ENCODE measurements around the gene RAB18.

RAB18 gene

GRCh38 chr10:27530477-27530876, 26.4 kb downstream of the RAB18 start:
- Histone ChIP-seq H3K27me3 (ENCODE audit: insufficient read depth, low read length, poor library complexity, severe bottlenecking) (no peaks in the 10 kb centered on the region), H3K4me2 (ENCODE audit: low read depth, low read length, poor library complexity, severe bottlenecking) (no peak overlapping the region), H4K20me1 (ENCODE audit: insufficient read depth, low read length, poor library complexity, severe bottlenecking) (no peaks in the 10 kb centered on the region), H3K36me3 (ENCODE audit: insufficient read depth, low read length) (peaks cover 24% of the 10 kb centered on the region; the same call in 1 of the 2 replicates), H3K4me1 (ENCODE audit: insufficient read depth, low read length, poor library complexity, severe bottlenecking) (peaks cover 21% of the 10 kb centered on the region), H2AFZ (ENCODE audit: low read length) (no peak overlapping the region), H3F3A (ENCODE audit: low read depth) (no peaks in the 10 kb centered on the region), H3K9ac (ENCODE audit: low read depth, low read length, poor library complexity, severe bottlenecking) (no peak overlapping the region), H3K9me2 (replicated peaks; ENCODE audit: low read depth, low read length) (no peaks in the 10 kb centered on the region), H3K79me2 (ENCODE audit: insufficient read depth, low read length) (peaks cover 57% of the 10 kb centered on the region), H3K4me3 (ENCODE audit: low read length, poor library complexity, severe bottlenecking) (no peak overlapping the region), H3K9me3 (ENCODE audit: insufficient read depth, low read depth, low read length) (no peaks in the 10 kb centered on the region)
- no peak for TF ChIP-seq EZH2phosphoT487 (IDR thresholded peaks at IDR 0.05; ENCODE audit: borderline replicate concordance)
- TF ChIP-seq, protein P1, sequence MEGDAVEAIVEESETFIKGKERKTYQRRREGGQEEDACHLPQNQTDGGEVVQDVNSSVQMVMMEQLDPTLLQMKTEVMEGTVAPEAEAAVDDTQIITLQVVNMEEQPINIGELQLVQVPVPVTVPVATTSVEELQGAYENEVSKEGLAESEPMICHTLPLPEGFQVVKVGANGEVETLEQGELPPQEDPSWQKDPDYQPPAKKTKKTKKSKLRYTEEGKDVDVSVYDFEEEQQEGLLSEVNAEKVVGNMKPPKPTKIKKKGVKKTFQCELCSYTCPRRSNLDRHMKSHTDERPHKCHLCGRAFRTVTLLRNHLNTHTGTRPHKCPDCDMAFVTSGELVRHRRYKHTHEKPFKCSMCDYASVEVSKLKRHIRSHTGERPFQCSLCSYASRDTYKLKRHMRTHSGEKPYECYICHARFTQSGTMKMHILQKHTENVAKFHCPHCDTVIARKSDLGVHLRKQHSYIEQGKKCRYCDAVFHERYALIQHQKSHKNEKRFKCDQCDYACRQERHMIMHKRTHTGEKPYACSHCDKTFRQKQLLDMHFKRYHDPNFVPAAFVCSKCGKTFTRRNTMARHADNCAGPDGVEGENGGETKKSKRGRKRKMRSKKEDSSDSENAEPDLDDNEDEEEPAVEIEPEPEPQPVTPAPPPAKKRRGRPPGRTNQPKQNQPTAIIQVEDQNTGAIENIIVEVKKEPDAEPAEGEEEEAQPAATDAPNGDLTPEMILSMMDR (conservative IDR thresholded peaks at IDR 0.05; ENCODE audit: low read length), result no peak

- no peak overlapping the region for H2AFZ ChIP-seq (ENCODE audit: low read length)
- no peaks in the 10 kb centered on the region for H3K9me3 ChIP-seq (ENCODE audit: insufficient read depth, low read depth, low read length)
- no peaks in the 10 kb centered on the region for H4K20me1 ChIP-seq (ENCODE audit: insufficient read depth, low read length, poor library complexity, severe bottlenecking)
- no peak overlapping the region for H3K9ac ChIP-seq (ENCODE audit: low read depth, low read length, poor library complexity, severe bottlenecking)
- H3K4me3 ChIP-seq (ENCODE audit: low read length, poor library complexity, severe bottlenecking), result no peak overlapping the region
- H3K9me2 ChIP-seq (replicated peaks; ENCODE audit: low read depth, low read length), result no peaks in the 10 kb centered on the region
- no peaks in the 10 kb centered on the region for H3F3A ChIP-seq (ENCODE audit: low read depth)
- H3K4me1 ChIP-seq (ENCODE audit: insufficient read depth, low read length, poor library complexity, severe bottlenecking), result peaks cover 21% of the 10 kb centered on the region
- peaks cover 50% of the 10 kb centered on the region for H3K79me2 ChIP-seq (ENCODE audit: insufficient read depth, low read length)
- no peak overlapping the region for H3K4me2 ChIP-seq (ENCODE audit: low read depth, low read length, poor library complexity, severe bottlenecking)
- peaks cover 30% of the 10 kb centered on the region; the same call in 1 of the 2 replicates for H3K36me3 ChIP-seq (ENCODE audit: insufficient read depth, low read length)
- no peak for TF ChIP-seq EZH2phosphoT487 (IDR thresholded peaks at IDR 0.05; ENCODE audit: borderline replicate concordance)
- H3K27me3 ChIP-seq (ENCODE audit: insufficient read depth, low read length, poor library complexity, severe bottlenecking), result no peaks in the 10 kb centered on the region
Measured at GRCh38 chr10:27531336-27531847, 27.3 kb downstream of the RAB18 start.

- TF ChIP-seq EZH2phosphoT487 (IDR thresholded peaks at IDR 0.05; ENCODE audit: borderline replicate concordance), result no peak
- TF ChIP-seq, protein P1 (conservative IDR thresholded peaks at IDR 0.05; ENCODE audit: low read length), result no peak
- no peak overlapping the region for H3K9ac ChIP-seq (ENCODE audit: low read depth, low read length, poor library complexity, severe bottlenecking)
- H3F3A ChIP-seq (ENCODE audit: low read depth), result no peaks in the 10 kb centered on the region
- no peaks in the 10 kb centered on the region for H3K27me3 ChIP-seq (ENCODE audit: insufficient read depth, low read length, poor library complexity, severe bottlenecking)
- H3K36me3 ChIP-seq (ENCODE audit: insufficient read depth, low read length), result peaks cover 55% of the 10 kb centered on the region
- no peak overlapping the region for H2AFZ ChIP-seq (ENCODE audit: low read length)
- no peaks in the 10 kb centered on the region for H3K9me2 ChIP-seq (replicated peaks; ENCODE audit: low read depth, low read length)
- no peaks in the 10 kb centered on the region for H3K9me3 ChIP-seq (ENCODE audit: insufficient read depth, low read depth, low read length)
- H3K4me3 ChIP-seq (ENCODE audit: low read length, poor library complexity, severe bottlenecking), result no peak overlapping the region
- H3K79me2 ChIP-seq (ENCODE audit: insufficient read depth, low read length), result peaks cover 27% of the 10 kb centered on the region
- H3K4me2 ChIP-seq (ENCODE audit: low read depth, low read length, poor library complexity, severe bottlenecking), result no peak overlapping the region
- no peaks in the 10 kb centered on the region for H4K20me1 ChIP-seq (ENCODE audit: insufficient read depth, low read length, poor library complexity, severe bottlenecking)
- H3K4me1 ChIP-seq (ENCODE audit: insufficient read depth, low read length, poor library complexity, severe bottlenecking), result peaks cover 9% of the 10 kb centered on the region
Measured at GRCh38 chr10:27534161-27534700, 30.1 kb downstream of the RAB18 start.

- Histone ChIP-seq H3K9me3 (ENCODE audit: insufficient read depth, low read depth, low read length) (no peaks in the 10 kb centered on the region), H3K9me2 (replicated peaks; ENCODE audit: low read depth, low read length) (no peaks in the 10 kb centered on the region), H3K4me2 (ENCODE audit: low read depth, low read length, poor library complexity, severe bottlenecking) (no peak overlapping the region), H3K27me3 (ENCODE audit: insufficient read depth, low read length, poor library complexity, severe bottlenecking) (no peaks in the 10 kb centered on the region), H3F3A (ENCODE audit: low read depth) (no peaks in the 10 kb centered on the region), H3K4me1 (ENCODE audit: insufficient read depth, low read length, poor library complexity, severe bottlenecking) (no peaks in the 10 kb centered on the region), H3K36me3 (ENCODE audit: insufficient read depth, low read length) (peaks cover 57% of the 10 kb centered on the region), H4K20me1 (ENCODE audit: insufficient read depth, low read length, poor library complexity, severe bottlenecking) (no peaks in the 10 kb centered on the region), H3K9ac (ENCODE audit: low read depth, low read length, poor library complexity, severe bottlenecking) (no peak overlapping the region), H3K79me2 (ENCODE audit: insufficient read depth, low read length) (peaks cover 16% of the 10 kb centered on the region), H2AFZ (ENCODE audit: low read length) (no peak overlapping the region), H3K4me3 (ENCODE audit: low read length, poor library complexity, severe bottlenecking) (no peak overlapping the region)
- no peak for TF ChIP-seq EZH2phosphoT487 (IDR thresholded peaks at IDR 0.05; ENCODE audit: borderline replicate concordance)
Measured at GRCh38 chr10:27535317-27535716, 31.2 kb downstream of the RAB18 start.
